ENCODE results near the gene ETV3. TPM values are rescaled to one million over a fixed set of nuclear protein-coding genes. Genes with fewer than 3 reads are reported as not detected.

ETV3 gene
- total and polyA plus RNA-seq, 2 of the 4 experiments (the other 2 are of a cell fraction) = 6.4 to 14.7 TPM

- DNase-seq (no peak), ATAC-seq (ENCODE audit: low read depth) (no peak)
- in situ Hi-C loops (cut with MboI; ENCODE audit: low sequenced_read_pairs) = no loop called here
- Histone ChIP-seq H2BK20ac (ENCODE audit: low read depth, low read length) (no peak overlapping the region), H4K8ac (ENCODE audit: low read depth in 2 of 2, low read length in 2 of 2) (no peak overlapping the region), H4K20me1 (ENCODE audit: insufficient read depth, low read length) (peaks cover 24% of the 10 kb centered on the region), H3K56ac (ENCODE audit: extremely low read depth, insufficient read depth, low read length) (no peak overlapping the region), H3K4me1 (ENCODE audit: control insufficient read depth, insufficient read depth, low read length) (peaks cover 4% of the 10 kb centered on the region), H2AK9ac (replicated peaks; ENCODE audit: low read depth, low read length, poor library complexity) (no peak overlapping the region), H3K14ac (replicated peaks; ENCODE audit: low read depth, low read length) (no peak overlapping the region), H3K27ac (ENCODE audit: insufficient read depth, low read length) (no peak overlapping the region), H3K18ac (ENCODE audit: low read depth, low read length) (no peak overlapping the region), H2AFZ (replicated peaks; ENCODE audit: low read length, poor library complexity) (no peak overlapping the region), H3K9ac (ENCODE audit: low read depth, low read length) (no peak overlapping the region), H2BK120ac (ENCODE audit: low read depth, low read length) (no peak overlapping the region), H2BK5ac (ENCODE audit: low read depth, low read length, poor library complexity, severe bottlenecking) (no peak overlapping the region), H4K5ac (ENCODE audit: low read depth, low read length) (no peak overlapping the region), H3K27me3 (ENCODE audit: control insufficient read depth, insufficient read depth, low read length) (no peaks in the 10 kb centered on the region), H3K36me3 (ENCODE audit: control insufficient read depth, insufficient read depth, low read length) (peaks cover 7% of the 10 kb centered on the region), H2BK15ac (ENCODE audit: low read depth, low read length) (no peak overlapping the region), H2AK5ac (ENCODE audit: low read depth, low read length) (no peak overlapping the region), H3K23ac (ENCODE audit: low read depth, low read length) (no peak overlapping the region), H4K91ac (ENCODE audit: insufficient read depth, low read depth, low read length) (no peak overlapping the region), H3K9me1 (ENCODE audit: insufficient read depth, low read length) (peaks cover 2% of the 10 kb centered on the region; the same call in 1 of the 2 replicates), H3K79me1 (ENCODE audit: low read depth in 1 of 2, low read length in 2 of 2) (peaks cover 6 to 22% of the 10 kb centered on the region in 2 experiments), H3K9me3 (ENCODE audit: control insufficient read depth, insufficient read depth, low read length) (no peaks in the 10 kb centered on the region), H3K4me2 (ENCODE audit: low read depth, low read length) (no peak overlapping the region), H3K4me3 (ENCODE audit: insufficient read depth, low read depth, low read length) (no peak overlapping the region), H3K4ac (ENCODE audit: low read depth, low read length) (no peak overlapping the region)
- intact Hi-C loops (cut with micrococcal nuclease) = no loop called here
- CTCF ChIA-PET = no interaction called here
- no CpG with 5 or more reads among the region's 2 CpGs for WGBS, 2 experiments (ENCODE audit: extremely low coverage in 2 of 2, insufficient read length in 1 of 2)
- TF ChIP-seq MAFK (IDR thresholded peaks at IDR 0.05; ENCODE audit: low read depth, low read length) (no peak), POLR2A (IDR thresholded peaks at IDR 0.05; ENCODE audit: low read depth, low read length) (no peak), RCOR1 (IDR thresholded peaks at IDR 0.05; ENCODE audit: insufficient replicate concordance, low read length) (no peak), USF2 (IDR thresholded peaks at IDR 0.05; ENCODE audit: low read depth, low read length) (no peak), CHD1 (IDR thresholded peaks at IDR 0.05; ENCODE audit: low read depth, low read length) (no peak), MAZ (IDR thresholded peaks at IDR 0.05; ENCODE audit: borderline replicate concordance, low read depth, low read length) (no peak), SMC3 (IDR thresholded peaks at IDR 0.05; ENCODE audit: low read depth, low read length) (no peak), BHLHE40 (IDR thresholded peaks at IDR 0.05; ENCODE audit: low read depth, low read length) (no peak), RFX5 (IDR thresholded peaks at IDR 0.05; ENCODE audit: low read depth, low read length) (no peak), CEBPB (IDR thresholded peaks at IDR 0.05; ENCODE audit: low read depth, low read length) (no peak), NFE2L2 (IDR thresholded peaks at IDR 0.05; ENCODE audit: low read depth, low read length) (no peak), MXI1 (IDR thresholded peaks at IDR 0.05; ENCODE audit: borderline replicate concordance, low read depth, low read length) (no peak), FOS (IDR thresholded peaks at IDR 0.05; ENCODE audit: low read depth, low read length) (no peak), RAD21 (IDR thresholded peaks at IDR 0.05; ENCODE audit: low read length) (no peak)
- TF ChIP-seq, protein P1, sequence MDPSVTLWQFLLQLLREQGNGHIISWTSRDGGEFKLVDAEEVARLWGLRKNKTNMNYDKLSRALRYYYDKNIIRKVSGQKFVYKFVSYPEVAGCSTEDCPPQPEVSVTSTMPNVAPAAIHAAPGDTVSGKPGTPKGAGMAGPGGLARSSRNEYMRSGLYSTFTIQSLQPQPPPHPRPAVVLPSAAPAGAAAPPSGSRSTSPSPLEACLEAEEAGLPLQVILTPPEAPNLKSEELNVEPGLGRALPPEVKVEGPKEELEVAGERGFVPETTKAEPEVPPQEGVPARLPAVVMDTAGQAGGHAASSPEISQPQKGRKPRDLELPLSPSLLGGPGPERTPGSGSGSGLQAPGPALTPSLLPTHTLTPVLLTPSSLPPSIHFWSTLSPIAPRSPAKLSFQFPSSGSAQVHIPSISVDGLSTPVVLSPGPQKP (IDR thresholded peaks at IDR 0.05; ENCODE audit: borderline replicate concordance, low read depth, low read length) = no peak
- TF ChIP-seq, protein P2, sequence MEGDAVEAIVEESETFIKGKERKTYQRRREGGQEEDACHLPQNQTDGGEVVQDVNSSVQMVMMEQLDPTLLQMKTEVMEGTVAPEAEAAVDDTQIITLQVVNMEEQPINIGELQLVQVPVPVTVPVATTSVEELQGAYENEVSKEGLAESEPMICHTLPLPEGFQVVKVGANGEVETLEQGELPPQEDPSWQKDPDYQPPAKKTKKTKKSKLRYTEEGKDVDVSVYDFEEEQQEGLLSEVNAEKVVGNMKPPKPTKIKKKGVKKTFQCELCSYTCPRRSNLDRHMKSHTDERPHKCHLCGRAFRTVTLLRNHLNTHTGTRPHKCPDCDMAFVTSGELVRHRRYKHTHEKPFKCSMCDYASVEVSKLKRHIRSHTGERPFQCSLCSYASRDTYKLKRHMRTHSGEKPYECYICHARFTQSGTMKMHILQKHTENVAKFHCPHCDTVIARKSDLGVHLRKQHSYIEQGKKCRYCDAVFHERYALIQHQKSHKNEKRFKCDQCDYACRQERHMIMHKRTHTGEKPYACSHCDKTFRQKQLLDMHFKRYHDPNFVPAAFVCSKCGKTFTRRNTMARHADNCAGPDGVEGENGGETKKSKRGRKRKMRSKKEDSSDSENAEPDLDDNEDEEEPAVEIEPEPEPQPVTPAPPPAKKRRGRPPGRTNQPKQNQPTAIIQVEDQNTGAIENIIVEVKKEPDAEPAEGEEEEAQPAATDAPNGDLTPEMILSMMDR (conservative IDR thresholded peaks at IDR 0.05; ENCODE audit: low read depth, low read length) = no peak
- no TSS peak for BruUV-seq (replicated peaks)
- POLR2A ChIA-PET (ENCODE audit: unreplicated experiment) = no interaction called here
- dilution Hi-C loops (cut with HindIII; ENCODE audit: low sequenced_read_pairs, unreplicated experiment) = no loop called here
Observed at GRCh38 chr1:157140063-157140588, 1.9 kb upstream of the ETV3 start.
